ENCODE results near the gene NAT8L. TPM values are rescaled to one million over a fixed set of nuclear protein-coding genes. Genes with fewer than 3 reads are reported as not detected.
"Not testable (repeated sequence)": the region's sequence is repeated elsewhere in the genome, so short reads cannot be mapped to it uniquely, and the experiment has no call there.

Gene NAT8L
- total RNA-seq, 1 experiment from 2014 or later: 13.9 TPM

DNA sequence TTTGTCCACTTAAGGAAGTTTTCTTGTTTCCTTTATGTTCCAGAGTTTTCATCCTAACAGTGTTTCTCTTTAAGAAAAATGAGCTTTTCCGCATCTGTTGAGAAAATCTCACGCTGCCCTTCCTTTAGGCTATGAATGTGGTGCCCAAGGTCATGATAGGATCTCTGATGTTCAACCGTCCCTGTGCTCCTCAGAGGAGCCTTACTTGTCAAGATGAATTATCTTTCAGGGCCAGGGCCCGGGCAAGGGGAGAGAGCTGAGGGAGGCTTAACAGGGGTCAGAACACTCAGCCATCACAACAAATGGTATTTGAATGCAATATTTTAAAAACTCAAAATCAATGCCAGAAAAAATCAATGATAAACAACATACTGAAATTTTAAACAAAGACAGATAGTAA, 44.1 kb upstream of the NAT8L start:
- H3K23me2 ChIP-seq (ENCODE audit: insufficient read length, low read depth, low read length, poor library complexity, severe bottlenecking): no peaks in the 10 kb centered on the region
- TF ChIP-seq, protein P1, sequence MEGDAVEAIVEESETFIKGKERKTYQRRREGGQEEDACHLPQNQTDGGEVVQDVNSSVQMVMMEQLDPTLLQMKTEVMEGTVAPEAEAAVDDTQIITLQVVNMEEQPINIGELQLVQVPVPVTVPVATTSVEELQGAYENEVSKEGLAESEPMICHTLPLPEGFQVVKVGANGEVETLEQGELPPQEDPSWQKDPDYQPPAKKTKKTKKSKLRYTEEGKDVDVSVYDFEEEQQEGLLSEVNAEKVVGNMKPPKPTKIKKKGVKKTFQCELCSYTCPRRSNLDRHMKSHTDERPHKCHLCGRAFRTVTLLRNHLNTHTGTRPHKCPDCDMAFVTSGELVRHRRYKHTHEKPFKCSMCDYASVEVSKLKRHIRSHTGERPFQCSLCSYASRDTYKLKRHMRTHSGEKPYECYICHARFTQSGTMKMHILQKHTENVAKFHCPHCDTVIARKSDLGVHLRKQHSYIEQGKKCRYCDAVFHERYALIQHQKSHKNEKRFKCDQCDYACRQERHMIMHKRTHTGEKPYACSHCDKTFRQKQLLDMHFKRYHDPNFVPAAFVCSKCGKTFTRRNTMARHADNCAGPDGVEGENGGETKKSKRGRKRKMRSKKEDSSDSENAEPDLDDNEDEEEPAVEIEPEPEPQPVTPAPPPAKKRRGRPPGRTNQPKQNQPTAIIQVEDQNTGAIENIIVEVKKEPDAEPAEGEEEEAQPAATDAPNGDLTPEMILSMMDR (conservative IDR thresholded peaks at IDR 0.05): no peak
- H3T11ph ChIP-seq (ENCODE audit: low read length): no peak overlapping the region
- no peak overlapping the region for H3K4ac ChIP-seq (ENCODE audit: low read depth, low read length)
- no peak overlapping the region for H2BK15ac ChIP-seq (ENCODE audit: low read depth, low read length)
- no peak overlapping the region for H3K27ac ChIP-seq (ENCODE audit: insufficient read length, low read depth, low read length)
- H3K79me2 ChIP-seq (ENCODE audit: insufficient read depth, low read length): no peaks in the 10 kb centered on the region
- H2AK5ac ChIP-seq (ENCODE audit: insufficient read length, low read length): no peak overlapping the region
- H3K27me3 ChIP-seq (ENCODE audit: insufficient read depth, low read length): no peaks in the 10 kb centered on the region
- peaks cover 32% of the 10 kb centered on the region for H3K27me3 Mint-ChIP-seq (ENCODE audit: low read depth)
- H2BK5ac ChIP-seq (ENCODE audit: insufficient read length, low read length): no peak overlapping the region
- H3K23ac ChIP-seq (ENCODE audit: insufficient read length, low read depth, low read length): no peak overlapping the region
- no peaks in the 10 kb centered on the region for H3K79me1 ChIP-seq (ENCODE audit: insufficient read depth, low read depth, low read length, poor library complexity, severe bottlenecking)
- H4K91ac ChIP-seq (ENCODE audit: insufficient read length, low read depth, low read length): no peak overlapping the region
- H3K9me3 Mint-ChIP-seq: no peaks in the 10 kb centered on the region
- H2BK20ac ChIP-seq (ENCODE audit: low read depth, low read length, poor library complexity, severe bottlenecking): no peak overlapping the region
- H3K27ac Mint-ChIP-seq: no peak overlapping the region
- H3K4me2 ChIP-seq (ENCODE audit: insufficient read depth, insufficient read length, low read length): no peak overlapping the region
- no peak overlapping the region for H4K8ac ChIP-seq (replicated peaks; ENCODE audit: insufficient read length, low read depth, low read length)
- H3K14ac ChIP-seq (ENCODE audit: insufficient read depth, low read length): no peak overlapping the region
- WGBS (ENCODE audit: extremely low coverage, insufficient read length, low lambda C conversion rate): no CpG with 5 or more reads among the region's 4 CpGs
- no peaks in the 10 kb centered on the region for H4K20me1 ChIP-seq (ENCODE audit: control insufficient read depth, insufficient read depth, insufficient read length)
- H3K36me3 Mint-ChIP-seq (ENCODE audit: insufficient read depth in 1 of 3, low read depth in 3 of 3): no peaks in the 10 kb centered on the region
- no peaks in the 10 kb centered on the region for H3K9me3 ChIP-seq (ENCODE audit: control insufficient read depth, low read depth, low read length)
- H4K5ac ChIP-seq (ENCODE audit: insufficient read length, low read depth, low read length): no peak overlapping the region
- no peak overlapping the region for H3K18ac ChIP-seq (ENCODE audit: insufficient read length, low read depth, low read length)
- H3K4me1 Mint-ChIP-seq: peaks cover 0 to 3% of the 10 kb centered on the region in 2 experiments; a peak in 2 of 4 replicates
- no peak overlapping the region for H3K9ac ChIP-seq (ENCODE audit: extremely low read depth, insufficient read length, low read length)
- DNase-seq: no peak
- H3K4me3 Mint-ChIP-seq: no peak overlapping the region
- no peaks in the 10 kb centered on the region for H3K4me1 ChIP-seq (ENCODE audit: insufficient read depth, low read length)
- H2AFZ ChIP-seq (ENCODE audit: low read length): no peak overlapping the region
- H2BK120ac ChIP-seq (ENCODE audit: low read depth, low read length, poor library complexity, severe bottlenecking): no peak overlapping the region
- H2BK12ac ChIP-seq (ENCODE audit: insufficient read length, low read depth, low read length): no peak overlapping the region
- H3K56ac ChIP-seq (ENCODE audit: insufficient read length, low read depth, low read length): no peak overlapping the region

DNA sequence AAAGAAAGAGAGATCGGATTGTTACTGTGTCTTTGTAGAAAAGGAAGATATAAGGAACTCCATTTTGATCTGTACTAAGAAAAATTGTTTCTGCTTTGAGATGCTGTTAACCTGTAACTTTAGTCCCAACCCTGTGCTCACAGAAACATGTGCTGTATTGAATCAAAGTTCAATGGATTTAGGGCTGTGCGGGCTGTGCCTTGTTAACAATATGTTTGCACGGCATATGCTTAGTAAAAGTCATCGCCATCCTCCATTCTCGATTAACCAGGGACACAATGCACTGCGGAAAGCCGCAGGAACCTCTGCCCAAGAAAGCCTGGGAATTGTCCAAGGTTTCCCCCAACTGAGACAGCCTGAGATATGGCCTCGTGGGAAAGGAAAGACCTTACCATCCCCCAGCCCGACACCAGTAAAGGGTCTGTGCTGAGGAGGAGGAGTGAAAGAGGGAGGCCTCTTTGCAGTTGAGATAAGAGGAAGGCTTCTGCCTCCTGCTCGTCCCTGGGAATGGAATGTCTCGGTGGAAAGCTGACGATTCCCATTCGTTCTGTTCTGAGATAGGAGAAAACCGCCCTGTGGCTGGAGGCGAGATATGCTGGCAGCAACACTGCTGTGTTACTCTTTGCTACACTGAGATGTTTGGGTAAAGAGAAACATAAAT, 37.6 kb upstream of the NAT8L start:
- not testable (repeated sequence) for H3K4ac ChIP-seq (ENCODE audit: low read depth, low read length); H4K8ac ChIP-seq (replicated peaks; ENCODE audit: insufficient read length, low read depth, low read length); H3K18ac ChIP-seq (ENCODE audit: insufficient read length, low read depth, low read length); H4K91ac ChIP-seq (ENCODE audit: insufficient read length, low read depth, low read length); H3K79me1 ChIP-seq (ENCODE audit: insufficient read depth, low read depth, low read length, poor library complexity, severe bottlenecking); H3K27ac Mint-ChIP-seq; H3K56ac ChIP-seq (ENCODE audit: insufficient read length, low read depth, low read length); H3K14ac ChIP-seq (ENCODE audit: insufficient read depth, low read length); H3K23me2 ChIP-seq (ENCODE audit: insufficient read length, low read depth, low read length, poor library complexity, severe bottlenecking); H3K23ac ChIP-seq (ENCODE audit: insufficient read length, low read depth, low read length); H3K9me3 ChIP-seq (ENCODE audit: control insufficient read depth, low read depth, low read length); H3K9ac ChIP-seq (ENCODE audit: extremely low read depth, insufficient read length, low read length); H2BK5ac ChIP-seq (ENCODE audit: insufficient read length, low read length); H4K5ac ChIP-seq (ENCODE audit: insufficient read length, low read depth, low read length); H4K20me1 ChIP-seq (ENCODE audit: control insufficient read depth, insufficient read depth, insufficient read length); H3T11ph ChIP-seq (ENCODE audit: low read length); H3K79me2 ChIP-seq (ENCODE audit: insufficient read depth, low read length); H3K36me3 Mint-ChIP-seq (ENCODE audit: insufficient read depth in 1 of 3, low read depth in 3 of 3); H3K4me2 ChIP-seq (ENCODE audit: insufficient read depth, insufficient read length, low read length); H3K27ac ChIP-seq (ENCODE audit: insufficient read length, low read depth, low read length); H2AK5ac ChIP-seq (ENCODE audit: insufficient read length, low read length); H2BK15ac ChIP-seq (ENCODE audit: low read depth, low read length); H3K27me3 ChIP-seq (ENCODE audit: insufficient read depth, low read length); H2AFZ ChIP-seq (ENCODE audit: low read length); H3K4me1 ChIP-seq (ENCODE audit: insufficient read depth, low read length); H2BK120ac ChIP-seq (ENCODE audit: low read depth, low read length, poor library complexity, severe bottlenecking); H2BK20ac ChIP-seq (ENCODE audit: low read depth, low read length, poor library complexity, severe bottlenecking); H2BK12ac ChIP-seq (ENCODE audit: insufficient read length, low read depth, low read length)
- Mint-ChIP-seq H3K27me3 (ENCODE audit: low read depth) (peaks cover 42% of the 10 kb centered on the region), H3K4me3 (peak overlapping the region in 1 of 2 experiments; percentile 23; a peak in 1 of 5 replicates), H3K9me3 (peaks cover 9 to 11% of the 10 kb centered on the region in 2 experiments), H3K4me1 (peaks cover 10 to 12% of the 10 kb centered on the region in 2 experiments)
- DNase-seq: peak; percentile 42
- no CpG with 5 or more reads among the region's 15 CpGs for WGBS (ENCODE audit: extremely low coverage, insufficient read length, low lambda C conversion rate)

Data from H9 (cell line).